Loucy (cell line): Measurements from ENCODE around the gene ARMC3.

Experiments
- H2AFZ ChIP-seq: fragments of 200-600 bp; sonication (generic); 2 replicates; pipeline ENCODE4 v1.6.0; 2016; ENCODE audit warnings: antibody characterized with exemption, mild to moderate bottlenecking, low read length, moderate library complexity
- H3F3A ChIP-seq: fragments of 200-600 bp; 2 replicates; pipeline ENCODE4 v1.6.0; 2016; ENCODE audit warnings: antibody characterized with exemption, low read depth, mild to moderate bottlenecking
- H3K27me3 ChIP-seq: fragments of 200-600 bp; sonication (generic); 2 replicates; pipeline ENCODE4 v1.6.1; 2014; ENCODE audit warnings: low read length, mild to moderate bottlenecking; ENCODE audit not compliant: insufficient read depth, poor library complexity, severe bottlenecking
- H3K36me3 ChIP-seq: fragments of 200-600 bp; sonication (generic); 2 replicates; pipeline ENCODE4 v1.6.1; 2016; ENCODE audit warnings: low read length; ENCODE audit not compliant: insufficient read depth
- H3K4me1 ChIP-seq: fragments of 200-600 bp; sonication (generic); 2 replicates; pipeline ENCODE4 v1.5.1; 2014; ENCODE audit warnings: low read length, mild to moderate bottlenecking; ENCODE audit not compliant: insufficient read depth, poor library complexity, severe bottlenecking
- H3K4me2 ChIP-seq: fragments of 200-600 bp; sonication (generic); 2 replicates; pipeline ENCODE4 v1.6.0; 2014; ENCODE audit warnings: antibody characterized with exemption, low read length, low read depth, mild to moderate bottlenecking; ENCODE audit not compliant: poor library complexity, severe bottlenecking
- H3K4me3 ChIP-seq: fragments of 200-600 bp; sonication (generic); 2 replicates; pipeline ENCODE4 v1.5.1; 2014; ENCODE audit warnings: low read length, mild to moderate bottlenecking, mixed read lengths; ENCODE audit not compliant: poor library complexity, severe bottlenecking
- H3K79me2 ChIP-seq: fragments of 200-600 bp; sonication (generic); 2 replicates; pipeline ENCODE4 v1.6.1; 2014; ENCODE audit warnings: low read length; ENCODE audit not compliant: insufficient read depth
- H3K9ac ChIP-seq: fragments of 200-600 bp; sonication (generic); 2 replicates; pipeline ENCODE4 v1.6.0; 2014; ENCODE audit warnings: mild to moderate bottlenecking, low read depth, low read length, moderate library complexity; ENCODE audit not compliant: poor library complexity, severe bottlenecking
- H3K9me2 ChIP-seq: fragments of 200-600 bp; sonication (generic); replicated peaks from 2 replicates; pipeline ENCODE4 v1.6.1; 2016; ENCODE audit warnings: low read depth, low read length, mixed read lengths
- H3K9me3 ChIP-seq: fragments of 200-600 bp; sonication (generic); 2 replicates; pipeline ENCODE4 v1.6.1; 2014; ENCODE audit warnings: mild to moderate bottlenecking, antibody characterized with exemption, low read length, low read depth; ENCODE audit not compliant: insufficient read depth
- H4K20me1 ChIP-seq: fragments of 200-600 bp; sonication (generic); 2 replicates; pipeline ENCODE4 v1.6.0; 2014; ENCODE audit warnings: antibody characterized with exemption, low read length, mild to moderate bottlenecking; ENCODE audit not compliant: insufficient read depth, poor library complexity, severe bottlenecking
- EZH2phosphoT487 ChIP-seq: fragments of 200-600 bp; IDR thresholded peaks from 2 replicates; pipeline ENCODE4 v1.6.1; 2018; ENCODE audit warnings: antibody characterized with exemption, mild to moderate bottlenecking, moderate library complexity, borderline replicate concordance
- TF ChIP-seq, protein P1 (sequence below): fragments of 200-600 bp; sonication (generic); conservative IDR thresholded peaks from 2 replicates; pipeline ENCODE4 v1.5.1; 2014; ENCODE audit warnings: mild to moderate bottlenecking, antibody characterized with exemption, low read length

ARMC3 gene

GRCh38 chr10:23073527-23073926 lies 145.7 kb downstream of the ARMC3 start:
- no peaks in the 10 kb centered on the region for H3K4me1 ChIP-seq

GRCh38 chr10:23075672-23076071 lies 147.8 kb downstream of the ARMC3 start:
- no peaks in the 10 kb centered on the region for H3K9me2 ChIP-seq
- H3K36me3 ChIP-seq, result no peaks in the 10 kb centered on the region
- TF ChIP-seq EZH2phosphoT487, result no peak
- TF ChIP-seq, protein P1, sequence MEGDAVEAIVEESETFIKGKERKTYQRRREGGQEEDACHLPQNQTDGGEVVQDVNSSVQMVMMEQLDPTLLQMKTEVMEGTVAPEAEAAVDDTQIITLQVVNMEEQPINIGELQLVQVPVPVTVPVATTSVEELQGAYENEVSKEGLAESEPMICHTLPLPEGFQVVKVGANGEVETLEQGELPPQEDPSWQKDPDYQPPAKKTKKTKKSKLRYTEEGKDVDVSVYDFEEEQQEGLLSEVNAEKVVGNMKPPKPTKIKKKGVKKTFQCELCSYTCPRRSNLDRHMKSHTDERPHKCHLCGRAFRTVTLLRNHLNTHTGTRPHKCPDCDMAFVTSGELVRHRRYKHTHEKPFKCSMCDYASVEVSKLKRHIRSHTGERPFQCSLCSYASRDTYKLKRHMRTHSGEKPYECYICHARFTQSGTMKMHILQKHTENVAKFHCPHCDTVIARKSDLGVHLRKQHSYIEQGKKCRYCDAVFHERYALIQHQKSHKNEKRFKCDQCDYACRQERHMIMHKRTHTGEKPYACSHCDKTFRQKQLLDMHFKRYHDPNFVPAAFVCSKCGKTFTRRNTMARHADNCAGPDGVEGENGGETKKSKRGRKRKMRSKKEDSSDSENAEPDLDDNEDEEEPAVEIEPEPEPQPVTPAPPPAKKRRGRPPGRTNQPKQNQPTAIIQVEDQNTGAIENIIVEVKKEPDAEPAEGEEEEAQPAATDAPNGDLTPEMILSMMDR, result no peak
- H3K79me2 ChIP-seq, result no peaks in the 10 kb centered on the region
- no peaks in the 10 kb centered on the region for H3K9me3 ChIP-seq
- no peaks in the 10 kb centered on the region for H4K20me1 ChIP-seq
- H3F3A ChIP-seq, result no peaks in the 10 kb centered on the region
- H3K4me1 ChIP-seq, result no peaks in the 10 kb centered on the region
- H3K27me3 ChIP-seq, result no peaks in the 10 kb centered on the region
- no peak overlapping the region for H3K4me2 ChIP-seq
- H3K9ac ChIP-seq, result no peak overlapping the region
- H2AFZ ChIP-seq, result no peak overlapping the region
- no peak overlapping the region for H3K4me3 ChIP-seq

More at GRCh38 chr10:23073527-23073926, 145.7 kb downstream of the ARMC3 start:
- H3K9me3 ChIP-seq, result no peaks in the 10 kb centered on the region
- no peaks in the 10 kb centered on the region for H3F3A ChIP-seq
- no peak overlapping the region; the same call in 1 of the 2 replicates for H2AFZ ChIP-seq
- no peak overlapping the region for H3K4me3 ChIP-seq
- no peaks in the 10 kb centered on the region for H3K79me2 ChIP-seq
- no peaks in the 10 kb centered on the region for H3K36me3 ChIP-seq
- H3K27me3 ChIP-seq, result no peaks in the 10 kb centered on the region
- TF ChIP-seq EZH2phosphoT487, result no peak
- TF ChIP-seq, protein P1, result no peak
- no peak overlapping the region for H3K9ac ChIP-seq
- no peak overlapping the region for H3K4me2 ChIP-seq
- no peaks in the 10 kb centered on the region for H3K9me2 ChIP-seq
- H4K20me1 ChIP-seq, result no peaks in the 10 kb centered on the region

GRCh38 chr10:23078114-23078513 lies 150.3 kb downstream of the ARMC3 start:
- no peaks in the 10 kb centered on the region for H4K20me1 ChIP-seq
- no peaks in the 10 kb centered on the region for H3K9me2 ChIP-seq
- no peaks in the 10 kb centered on the region for H3K4me1 ChIP-seq
- no peaks in the 10 kb centered on the region for H3F3A ChIP-seq
- no peak for TF ChIP-seq EZH2phosphoT487
- H2AFZ ChIP-seq, result no peak overlapping the region
- H3K9me3 ChIP-seq, result no peaks in the 10 kb centered on the region
- no peaks in the 10 kb centered on the region for H3K79me2 ChIP-seq
- no peak overlapping the region for H3K4me2 ChIP-seq
- no peaks in the 10 kb centered on the region for H3K36me3 ChIP-seq
- no peak overlapping the region for H3K9ac ChIP-seq
- no peaks in the 10 kb centered on the region for H3K27me3 ChIP-seq
- no peak overlapping the region for H3K4me3 ChIP-seq

- no peak for TF ChIP-seq EZH2phosphoT487
- TF ChIP-seq, protein P1, result no peak
- Histone ChIP-seq H3K4me2 (no peak overlapping the region), H3K4me3 (no peak overlapping the region), H3K27me3 (no peaks in the 10 kb centered on the region), H3F3A (no peaks in the 10 kb centered on the region), H3K79me2 (no peaks in the 10 kb centered on the region), H2AFZ (no peak overlapping the region; the same call in 1 of the 2 replicates), H4K20me1 (no peaks in the 10 kb centered on the region), H3K36me3 (no peaks in the 10 kb centered on the region), H3K9me3 (no peaks in the 10 kb centered on the region), H3K9me2 (no peaks in the 10 kb centered on the region), H3K4me1 (no peaks in the 10 kb centered on the region), H3K9ac (no peak overlapping the region)
These were observed 151.8 kb downstream of the ARMC3 start for GRCh38 chr10:23079700-23080099.
